WTC11 (cell line): Measurements from ENCODE around the gene EFHD1. TPM values are rescaled to one million over a fixed set of nuclear protein-coding genes. Genes with fewer than 3 reads are reported as not detected.

Experiments used
- ATAC-seq: fragments of 200-7000 bp; cut with Tn5 transposase; 2 replicates; pipeline ENCODE4 v1.10.0; 2021; ENCODE audit warnings: mild to moderate bottlenecking, moderate library complexity
- CTCF ChIA-PET: fragments of 300-600 bp; sonication (Branson Sonifier 250); formaldehyde crosslinking; loops from one replicate; lab custom pipeline; 2021; ENCODE audit warnings: antibody characterized with exemption; lab: Charles Lee
- POLR2A ChIA-PET: fragments of 350-600 bp; sonication (Branson Sonifier 250); formaldehyde crosslinking; loops from one replicate; lab custom pipeline; 2021; ENCODE audit warnings: antibody characterized with exemption; lab: Charles Lee
- DNase-seq: peaks from one replicate; pipeline ENCODE4 v3.0.0; 2021; ENCODE audit warnings: low spot score
- H3K27ac Mint-ChIP-seq: 2 replicates; pipeline ENCODE4 v1.8.0; 2021; ENCODE audit warnings: mixed read lengths
- H3K27me3 Mint-ChIP-seq: 2 replicates; pipeline ENCODE4 v1.8.0; 2021; ENCODE audit warnings: low read depth, mild to moderate bottlenecking, moderate library complexity, mixed read lengths
- H3K36me3 Mint-ChIP-seq: 2 replicates; pipeline ENCODE4 v1.8.0; 2021; ENCODE audit warnings: mixed read lengths
- H3K4me1 Mint-ChIP-seq: 2 replicates; pipeline ENCODE4 v1.8.0; 2022; ENCODE audit warnings: mixed read lengths
- H3K4me3 Mint-ChIP-seq: 2 replicates; pipeline ENCODE4 v1.8.0; 2021; ENCODE audit warnings: mild to moderate bottlenecking, moderate library complexity, mixed read lengths
- H3K9me3 Mint-ChIP-seq: 2 replicates; pipeline ENCODE4 v1.8.0; 2021; ENCODE audit warnings: mixed read lengths
- AR ChIP-seq: fragments of 250-450 bp; sonication (Bioruptor Pico); IDR thresholded peaks from 2 replicates; pipeline ENCODE4 v1.9.0; 2021; ENCODE audit warnings: mild to moderate bottlenecking
- ATF1 ChIP-seq: sonication (generic); formaldehyde crosslinking; IDR thresholded peaks from 2 replicates; pipeline ENCODE4 v1.8.1; 2023; ENCODE audit warnings: mild to moderate bottlenecking, moderate library complexity, missing genetic modification reagents
- ATF3 ChIP-seq: sonication (generic); formaldehyde crosslinking; conservative IDR thresholded peaks from 2 replicates; pipeline ENCODE4 v1.8.1; 2022; ENCODE audit warnings: mild to moderate bottlenecking, missing genetic modification reagents
- CBFB ChIP-seq: sonication (generic); formaldehyde crosslinking; IDR thresholded peaks from 2 replicates; pipeline ENCODE4 v1.8.1; 2022; ENCODE audit warnings: mild to moderate bottlenecking, low read depth, missing genetic modification reagents
- CREM ChIP-seq: sonication (generic); formaldehyde crosslinking; IDR thresholded peaks from 2 replicates; pipeline ENCODE4 v1.8.1; 2022; ENCODE audit warnings: mild to moderate bottlenecking, missing genetic modification reagents, moderate library complexity
- E2F5 ChIP-seq: sonication (generic); formaldehyde crosslinking; IDR thresholded peaks from 2 replicates; pipeline ENCODE4 v1.8.1; 2022; ENCODE audit warnings: mild to moderate bottlenecking, moderate library complexity, missing genetic modification reagents
- ERG ChIP-seq: fragments of 250-450 bp; sonication (Bioruptor Pico); IDR thresholded peaks from 2 replicates; pipeline ENCODE4 v1.8.0; 2021; ENCODE audit warnings: mild to moderate bottlenecking
- ESRRA ChIP-seq: sonication (generic); formaldehyde crosslinking; IDR thresholded peaks from 2 replicates; pipeline ENCODE4 v1.8.1; 2022; ENCODE audit warnings: mild to moderate bottlenecking, missing genetic modification reagents, borderline replicate concordance
- FOXJ3 ChIP-seq: sonication (generic); formaldehyde crosslinking; IDR thresholded peaks from 2 replicates; pipeline ENCODE4 v1.9.0; 2021; ENCODE audit warnings: missing genetic modification reagents, mild to moderate bottlenecking, borderline replicate concordance
- FOXP1 ChIP-seq: sonication (generic); formaldehyde crosslinking; IDR thresholded peaks from 2 replicates; pipeline ENCODE4 v1.8.0; 2022; ENCODE audit warnings: missing genetic modification reagents, mild to moderate bottlenecking, moderate library complexity, borderline replicate concordance
- GABPB1 ChIP-seq: sonication (generic); formaldehyde crosslinking; IDR thresholded peaks from 2 replicates; pipeline ENCODE4 v1.8.1; 2023; ENCODE audit warnings: mild to moderate bottlenecking, missing genetic modification reagents
- GTF2I ChIP-seq: fragments of 250-450 bp; sonication (Bioruptor Pico); conservative IDR thresholded peaks from 2 replicates; pipeline ENCODE4 v1.4.0; 2021; ENCODE audit warnings: mild to moderate bottlenecking
- HMGXB4 ChIP-seq: sonication (generic); formaldehyde crosslinking; IDR thresholded peaks from 2 replicates; pipeline ENCODE4 v1.8.1; 2023; ENCODE audit warnings: mild to moderate bottlenecking, moderate library complexity, missing genetic modification reagents
- KAT7 ChIP-seq: sonication (generic); formaldehyde crosslinking; IDR thresholded peaks from 2 replicates; pipeline ENCODE4 v1.8.1; 2023; ENCODE audit warnings: missing genetic modification reagents, mild to moderate bottlenecking, borderline replicate concordance
- NFYB ChIP-seq: sonication (generic); formaldehyde crosslinking; conservative IDR thresholded peaks from 2 replicates; pipeline ENCODE4 v1.8.0; 2022; ENCODE audit warnings: low read depth, missing genetic modification reagents
- NR1H2 ChIP-seq: sonication (generic); formaldehyde crosslinking; IDR thresholded peaks from 2 replicates; pipeline ENCODE4 v1.9.0; 2021; ENCODE audit warnings: mild to moderate bottlenecking, moderate library complexity, missing genetic modification reagents
- SMAD3 ChIP-seq: sonication (generic); formaldehyde crosslinking; IDR thresholded peaks from 2 replicates; pipeline ENCODE4 v1.8.0; 2022; ENCODE audit warnings: missing genetic modification reagents, mild to moderate bottlenecking, borderline replicate concordance
- SMAD4 ChIP-seq: sonication (generic); formaldehyde crosslinking; IDR thresholded peaks from 2 replicates; pipeline ENCODE4 v1.8.0; 2022; ENCODE audit warnings: mild to moderate bottlenecking, missing genetic modification reagents
- ZNF138 ChIP-seq: sonication (generic); formaldehyde crosslinking; conservative IDR thresholded peaks from 2 replicates; pipeline ENCODE4 v1.8.1; 2022; ENCODE audit warnings: mild to moderate bottlenecking, moderate library complexity, missing genetic modification reagents
- ZNF512 ChIP-seq: sonication (generic); formaldehyde crosslinking; IDR thresholded peaks from 2 replicates; pipeline ENCODE4 v1.8.1; 2022; ENCODE audit warnings: missing genetic modification reagents, borderline replicate concordance
- ZNF532 ChIP-seq: fragments of 250-450 bp; sonication (Bioruptor Pico); IDR thresholded peaks from 2 replicates; pipeline ENCODE4 v1.9.0; 2021; ENCODE audit warnings: mild to moderate bottlenecking, borderline replicate concordance
- ZNF671 ChIP-seq: fragments of 250-450 bp; sonication (Bioruptor Pico); IDR thresholded peaks from 2 replicates; pipeline ENCODE4 v1.8.0; 2021; ENCODE audit warnings: mild to moderate bottlenecking
- ZSCAN18 ChIP-seq: fragments of 250-450 bp; sonication (Bioruptor Pico); IDR thresholded peaks from 2 replicates; pipeline ENCODE4 v2.1.2; 2022; ENCODE audit warnings: mild to moderate bottlenecking, moderate library complexity
- total RNA-seq: library from RNA; stranded (reverse); gene quantifications from 3 replicates; pipeline ENCODE4 v1.2.3, GENCODE V29; 2021

Gene EFHD1
- total RNA-seq, 1 experiment from 2014 or later, result 6.1 TPM

GRCh38 chr2:232721882-232722281, 88.5 kb downstream of the EFHD1 start:
- Mint-ChIP-seq H3K36me3 (peaks cover 28% of the 10 kb centered on the region), H3K27me3 (no peaks in the 10 kb centered on the region), H3K4me1 (no peaks in the 10 kb centered on the region), H3K9me3 (peaks cover 8% of the 10 kb centered on the region), H3K27ac (no peak overlapping the region), H3K4me3 (no peak overlapping the region)
- POLR2A ChIA-PET, result no interaction called here
- DNase-seq, result no peak
- TF ChIP-seq ATF3 (no peak), ZNF138 (CRISPR knock-in tag) (no peak), ZSCAN18 (CRISPR knock-in tag) (no peak), ZNF512 (no peak), NR1H2 (no peak), FOXJ3 (CRISPR knock-in tag) (no peak), AR (CRISPR knock-in tag) (no peak), E2F5 (CRISPR knock-in tag) (no peak), GABPB1 (CRISPR knock-in tag) (no peak), NFYB (CRISPR knock-in tag) (no peak), ERG (CRISPR knock-in tag) (no peak), KAT7 (CRISPR knock-in tag) (no peak), HMGXB4 (CRISPR knock-in tag) (no peak), FOXP1 (CRISPR knock-in tag) (no peak), SMAD3 (no peak), ZNF671 (CRISPR knock-in tag) (no peak)
- no peak for ATAC-seq
- CTCF ChIA-PET, result no interaction called here

GRCh38 chr2:232723027-232723426, 89.6 kb downstream of the EFHD1 start:
- TF ChIP-seq CREM (CRISPR knock-in tag) (no peak), CBFB (no peak), ZNF532 (CRISPR knock-in tag) (no peak), SMAD4 (CRISPR knock-in tag) (no peak), ATF1 (CRISPR knock-in tag) (no peak), GTF2I (CRISPR knock-in tag) (no peak), ESRRA (no peak)
- TF ChIP-seq, all 79 proteins: peak for 0
- H3K36me3 Mint-ChIP-seq, result peaks cover 21% of the 10 kb centered on the region
- no peak overlapping the region for H3K4me3 Mint-ChIP-seq
- CTCF ChIA-PET, result no interaction called here
- no peaks in the 10 kb centered on the region for H3K27me3 Mint-ChIP-seq
- DNase-seq (no peak), ATAC-seq (no peak)
- H3K4me1 Mint-ChIP-seq, result no peaks in the 10 kb centered on the region
- POLR2A ChIA-PET, result no interaction called here
- no peak overlapping the region for H3K27ac Mint-ChIP-seq
- H3K9me3 Mint-ChIP-seq, result peaks cover 8% of the 10 kb centered on the region
